ENCODE measurements around the gene HOXD3.

Gene HOXD3

DNA sequence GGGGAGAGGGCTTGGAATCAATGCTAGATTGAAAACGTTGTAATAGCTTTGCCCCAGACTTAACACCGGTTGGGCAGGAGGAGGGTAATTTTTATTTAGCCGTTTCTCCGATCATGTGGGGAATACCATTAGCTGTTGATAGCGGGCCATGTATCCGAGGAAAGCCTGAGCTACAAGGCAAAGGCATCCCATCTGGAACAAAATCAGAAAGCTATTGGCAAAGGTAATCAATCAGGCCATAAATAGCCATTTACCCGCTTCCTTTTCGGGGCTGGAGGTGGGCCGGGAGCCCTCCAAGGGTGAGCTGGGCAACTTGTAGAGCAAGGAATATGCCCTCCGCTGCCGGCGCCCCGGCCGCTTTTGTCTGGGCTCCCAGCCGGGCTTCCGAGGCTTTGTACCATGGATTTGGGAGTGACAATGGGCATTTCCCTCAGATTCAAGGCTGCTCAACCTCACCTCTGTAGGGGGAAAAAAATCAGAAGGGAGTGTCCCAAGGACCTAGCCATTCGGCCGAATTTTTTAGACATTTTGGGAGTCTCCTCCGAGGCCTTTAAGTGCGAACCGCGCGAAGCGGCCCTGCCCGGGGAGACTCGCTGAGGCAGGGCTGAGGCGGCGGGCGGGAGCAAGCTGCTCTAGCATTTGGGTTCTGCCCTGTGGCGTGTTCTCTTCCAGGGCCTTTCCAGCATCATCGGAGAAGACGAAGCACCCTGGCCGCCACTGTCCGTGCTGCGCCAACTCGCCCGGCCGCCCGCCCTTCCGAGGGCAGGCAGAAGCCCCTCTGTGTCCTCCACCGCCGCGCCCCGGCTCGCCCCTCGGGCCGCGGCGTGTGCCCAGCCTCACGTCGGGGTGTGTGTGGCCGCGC, 35.7 kb upstream of the HOXD3 start:
- DNase-seq (ENCODE audit: low spot score) = no peak

DNA sequence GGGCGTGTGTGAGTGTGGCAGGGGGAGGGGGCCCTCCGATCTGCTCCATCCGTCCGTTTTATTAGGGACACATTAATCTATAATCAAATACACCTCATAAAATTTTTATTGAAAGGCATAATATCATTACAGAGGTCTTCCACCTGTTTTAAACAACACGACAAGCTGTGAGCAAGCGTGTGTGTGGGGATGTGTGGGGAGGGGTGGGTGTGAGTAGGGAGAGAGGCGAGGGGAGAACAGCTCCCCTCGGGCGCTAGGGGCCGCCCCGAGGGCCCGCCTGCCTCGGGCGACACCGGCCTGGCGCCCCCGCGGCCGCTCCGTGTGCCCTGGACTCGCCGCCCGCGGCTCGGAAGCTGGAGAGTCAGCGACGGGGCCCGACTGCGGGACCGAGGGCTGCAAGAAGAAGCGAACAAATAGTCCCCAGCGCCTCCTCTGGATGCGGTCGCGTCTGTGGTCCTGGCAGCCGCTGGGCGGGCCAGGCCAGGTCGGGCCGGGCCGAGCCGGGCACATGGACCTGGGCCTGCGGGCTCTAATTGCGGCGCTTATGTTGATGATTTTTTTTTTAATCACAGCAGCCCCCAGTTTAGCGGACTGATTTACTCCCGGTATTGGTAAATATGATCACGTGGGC, 34.9 kb upstream of the HOXD3 start:
- no peak for DNase-seq (ENCODE audit: low spot score)

DNA sequence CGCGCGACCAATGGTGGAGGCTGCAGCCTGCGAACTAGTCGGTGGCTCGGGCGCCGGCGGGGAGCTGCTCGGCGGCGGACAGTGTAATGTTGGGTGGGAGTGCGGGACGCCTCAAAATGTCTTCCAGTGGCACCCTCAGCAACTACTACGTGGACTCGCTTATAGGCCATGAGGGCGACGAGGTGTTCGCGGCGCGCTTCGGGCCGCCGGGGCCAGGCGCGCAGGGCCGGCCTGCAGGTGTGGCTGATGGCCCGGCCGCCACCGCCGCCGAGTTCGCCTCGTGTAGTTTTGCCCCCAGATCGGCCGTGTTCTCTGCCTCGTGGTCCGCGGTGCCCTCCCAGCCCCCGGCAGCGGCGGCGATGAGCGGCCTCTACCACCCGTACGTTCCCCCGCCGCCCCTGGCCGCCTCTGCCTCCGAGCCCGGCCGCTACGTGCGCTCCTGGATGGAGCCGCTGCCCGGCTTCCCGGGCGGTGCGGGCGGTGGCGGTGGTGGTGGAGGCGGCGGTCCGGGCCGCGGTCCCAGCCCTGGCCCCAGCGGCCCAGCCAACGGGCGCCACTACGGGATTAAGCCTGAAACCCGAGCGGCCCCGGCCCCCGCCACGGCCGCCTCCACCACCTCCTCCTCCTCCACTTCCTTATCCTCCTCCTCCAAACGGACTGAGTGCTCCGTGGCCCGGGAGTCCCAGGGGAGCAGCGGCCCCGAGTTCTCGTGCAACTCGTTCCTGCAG, 34.3 kb upstream of the HOXD3 start, which contains the start of gene HOXD9:
HOXD9 (plus strand) TSS at position 37 of the 728 bp plus-strand sequence; CDS start at position 87, 50 bp downstream.
- DNase-seq (ENCODE audit: low spot score) = no peak

DNA sequence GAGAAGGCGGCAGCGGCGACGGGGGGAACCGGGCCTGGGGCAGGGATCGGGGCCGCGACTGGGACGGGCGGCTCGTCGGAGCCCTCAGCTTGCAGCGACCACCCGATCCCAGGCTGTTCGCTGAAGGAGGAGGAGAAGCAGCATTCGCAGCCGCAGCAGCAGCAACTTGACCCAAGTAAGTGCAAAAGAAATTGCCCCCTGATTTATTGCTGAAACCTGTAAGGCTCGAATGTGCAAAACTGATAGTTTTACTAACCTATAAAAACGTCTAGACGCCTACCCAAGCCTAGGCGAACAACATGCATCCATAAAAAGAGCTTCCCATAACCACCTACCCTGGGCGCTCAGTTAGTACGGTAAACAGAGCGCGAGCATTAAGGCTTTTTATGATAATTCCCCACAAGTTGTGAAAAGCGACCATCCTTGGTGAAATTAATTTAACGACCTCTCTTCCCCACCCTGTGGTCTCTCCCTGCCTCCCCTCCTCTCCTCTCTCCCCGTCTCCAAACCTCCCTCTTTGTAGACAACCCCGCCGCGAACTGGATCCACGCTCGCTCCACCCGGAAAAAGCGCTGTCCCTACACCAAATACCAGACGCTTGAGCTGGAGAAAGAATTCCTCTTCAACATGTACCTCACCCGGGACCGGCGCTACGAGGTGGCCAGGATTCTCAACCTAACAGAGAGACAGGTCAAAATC, 33.5 kb upstream of the HOXD3 start:
- DNase-seq (ENCODE audit: low spot score) = no peak

DNA sequence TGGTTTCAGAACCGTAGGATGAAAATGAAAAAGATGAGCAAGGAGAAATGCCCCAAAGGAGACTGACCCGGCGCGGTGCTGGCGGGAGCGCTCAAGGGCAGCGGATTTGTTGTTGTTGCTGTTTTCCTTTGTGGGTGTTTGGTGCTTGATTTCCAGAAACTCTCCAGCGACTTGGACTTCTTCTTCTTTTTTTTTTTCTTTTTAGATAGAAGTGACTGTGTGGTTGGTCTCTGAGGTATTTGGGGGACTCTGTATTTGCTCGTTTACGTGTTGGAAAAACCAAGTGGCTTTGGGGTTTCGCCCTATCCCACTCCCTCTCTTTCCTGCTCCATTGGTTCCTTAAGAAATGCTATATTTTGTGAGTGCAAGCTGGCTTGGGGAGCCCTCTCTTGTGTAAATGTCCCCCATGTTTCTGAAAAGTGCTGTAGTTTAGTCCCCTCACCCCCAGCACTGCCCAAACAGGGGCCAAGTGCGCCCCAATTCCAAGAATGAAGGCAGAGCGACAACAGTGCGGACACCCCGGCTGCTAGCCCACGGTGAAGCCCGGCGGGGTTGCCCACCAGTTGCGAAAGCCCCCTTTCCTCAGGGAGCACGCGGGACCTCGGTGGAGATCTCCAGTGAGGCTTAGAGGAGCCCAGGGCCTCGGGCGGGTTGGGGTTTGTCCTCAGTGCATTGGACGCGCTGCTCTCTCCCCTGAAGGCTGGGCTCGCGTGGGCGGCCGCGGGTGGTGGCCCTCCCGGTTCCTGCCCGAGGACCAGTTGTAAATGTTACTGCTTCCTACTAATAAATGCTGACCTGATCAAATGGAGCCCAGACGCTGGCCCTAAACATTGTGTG, 32.8 kb upstream of the HOXD3 start:
- DNase-seq (ENCODE audit: low spot score) = no peak

DNA sequence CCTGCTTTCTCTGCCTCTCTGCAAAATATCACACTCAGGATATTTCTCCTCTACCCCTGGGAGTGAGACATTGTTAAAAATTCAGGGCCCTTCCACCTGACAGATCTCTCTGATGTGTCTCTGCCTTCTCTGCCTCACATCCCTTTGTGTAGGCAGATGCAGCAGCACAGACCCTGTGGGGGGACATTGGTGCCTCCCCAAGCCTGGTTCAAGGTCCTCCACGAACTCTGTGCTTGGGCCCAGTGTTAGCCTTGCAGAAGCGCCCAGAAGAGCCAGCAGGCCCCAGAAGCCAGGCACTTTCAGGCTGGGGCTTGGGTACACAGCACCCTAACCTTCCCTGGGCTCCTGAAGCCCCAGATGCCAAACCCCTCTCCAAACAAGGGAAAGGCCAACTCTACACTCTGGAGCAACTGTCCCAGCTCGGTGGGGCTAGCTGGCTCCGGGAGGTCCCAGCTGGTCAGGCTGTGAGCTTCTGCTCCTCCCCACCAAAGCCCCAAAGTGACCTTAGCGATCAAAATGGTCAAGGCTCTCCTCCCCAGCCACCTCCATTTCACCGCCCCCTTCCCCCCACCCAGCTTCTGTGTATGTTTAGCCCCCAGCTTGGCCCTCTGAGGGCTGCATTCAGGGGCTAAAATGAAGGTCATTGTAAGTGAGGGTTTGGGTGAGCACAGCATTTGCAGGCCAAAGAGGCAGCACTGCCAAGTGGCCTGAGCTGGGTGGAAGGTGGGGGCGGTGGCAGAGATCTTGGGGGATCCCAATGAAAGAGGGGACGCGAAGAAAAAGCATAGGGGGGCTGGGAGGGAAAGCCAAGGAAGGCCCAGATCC, 31.9 kb upstream of the HOXD3 start:
- no peak for DNase-seq (ENCODE audit: low spot score)

DNA sequence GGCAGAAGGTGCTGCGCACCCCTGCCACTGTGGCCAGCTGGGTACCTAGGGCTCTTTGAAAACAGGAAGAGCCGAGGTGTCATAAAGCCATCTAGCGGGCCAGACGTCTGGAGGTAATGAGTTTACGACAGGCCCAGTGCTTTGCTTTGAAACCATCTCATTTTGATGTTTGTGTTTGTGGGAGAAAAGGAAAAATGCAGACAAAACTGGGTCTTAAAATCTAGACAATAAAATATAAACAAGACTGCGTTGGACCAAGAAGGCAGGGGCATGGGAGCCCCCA, 31.4 kb upstream of the HOXD3 start:
- DNase-seq (ENCODE audit: low spot score) = no peak

DNA sequence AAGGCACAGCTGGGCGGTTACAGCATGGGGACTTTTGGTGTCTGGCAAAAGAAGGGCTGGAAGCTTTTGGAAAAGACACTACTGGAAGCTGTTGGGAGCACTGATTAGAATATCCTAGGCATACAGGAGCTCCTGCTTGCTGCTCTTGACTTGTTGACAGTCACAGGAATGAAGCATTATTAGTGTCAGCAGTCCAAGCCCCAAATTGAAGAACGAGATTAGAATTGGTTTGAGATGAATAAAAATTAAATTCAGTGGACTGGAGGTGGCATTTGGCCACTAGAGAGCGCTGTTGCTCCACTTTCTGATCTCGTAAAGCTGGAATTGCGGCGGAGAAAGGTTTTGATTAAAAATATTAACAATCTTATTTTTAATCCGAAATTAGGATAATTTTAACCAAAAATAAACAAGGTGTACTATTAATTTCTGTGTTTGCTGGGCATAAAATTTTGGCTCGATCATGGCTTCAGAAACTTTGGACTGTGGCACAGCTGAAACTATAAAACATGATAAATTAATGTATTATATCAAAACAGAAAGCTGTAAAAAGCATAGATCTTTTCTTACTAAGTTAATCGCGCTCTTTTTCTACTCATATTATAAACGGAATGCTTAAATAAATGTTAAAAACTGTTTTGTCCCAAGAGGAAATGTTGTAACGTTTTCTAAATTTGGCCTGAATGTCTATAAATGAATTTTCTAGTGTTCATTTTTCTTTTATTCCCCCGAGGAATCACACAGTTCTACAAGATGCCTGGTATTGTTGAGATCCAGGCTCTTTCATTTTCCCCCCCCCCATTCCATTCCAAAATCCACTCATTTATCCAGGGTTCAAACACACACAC, 30.0 kb upstream of the HOXD3 start:
- DNase-seq (ENCODE audit: low spot score) = peak; percentile 59

DNA sequence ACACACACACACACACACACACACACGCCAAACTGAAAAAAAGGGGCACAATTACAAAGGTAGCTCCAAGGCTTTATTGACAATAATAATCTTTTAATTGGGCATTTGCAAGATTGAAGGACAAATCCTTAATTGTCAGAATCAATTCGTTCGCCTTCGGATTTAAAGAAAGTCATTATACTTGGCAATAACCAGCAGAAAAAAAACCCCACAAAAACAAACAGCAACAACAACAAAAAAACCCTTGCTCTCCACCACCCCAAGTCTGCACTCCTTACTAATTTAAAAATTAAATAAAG, 29.4 kb upstream of the HOXD3 start:
- no peak for DNase-seq (ENCODE audit: low spot score)

DNA sequence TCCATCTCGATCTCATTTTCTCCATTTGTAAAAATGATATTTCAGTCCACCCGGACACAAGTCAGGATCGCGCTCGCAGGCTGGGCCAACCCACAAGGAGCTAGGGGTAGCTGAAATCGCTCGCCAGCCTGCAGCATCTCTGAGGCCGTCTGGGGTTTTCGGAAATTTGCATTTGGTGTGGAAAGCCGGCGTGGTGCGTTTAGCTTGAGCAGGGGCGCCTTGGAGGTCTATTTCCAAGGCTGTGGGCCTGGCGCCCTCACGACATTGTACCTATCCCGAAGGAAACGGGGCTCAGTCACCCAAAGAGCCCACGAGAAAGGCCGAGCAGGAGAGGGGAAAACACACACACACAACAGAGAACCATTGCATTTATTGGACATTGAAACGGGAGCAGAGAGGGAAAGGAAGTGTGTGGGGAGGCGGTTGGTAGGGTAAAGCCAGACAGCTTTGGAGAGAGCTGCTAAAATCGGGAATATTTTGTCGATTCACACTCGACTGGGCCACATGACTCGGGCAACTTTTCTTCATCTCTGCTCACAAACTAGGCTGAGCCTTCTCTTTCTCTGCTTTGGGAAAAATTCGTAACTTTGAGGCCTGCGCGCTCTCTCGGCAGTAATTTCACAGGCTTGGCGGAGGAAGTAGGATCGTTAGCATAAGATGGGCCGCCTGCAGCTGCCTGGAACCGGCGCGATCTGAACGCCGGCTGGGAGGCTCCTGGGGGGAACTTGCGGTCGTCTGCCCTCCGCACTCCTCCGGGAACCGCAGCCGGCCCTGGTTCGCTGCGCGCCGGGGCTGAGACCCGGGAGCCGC, 28.7 kb upstream of the HOXD3 start:
- no peak for DNase-seq (ENCODE audit: low spot score)

DNA sequence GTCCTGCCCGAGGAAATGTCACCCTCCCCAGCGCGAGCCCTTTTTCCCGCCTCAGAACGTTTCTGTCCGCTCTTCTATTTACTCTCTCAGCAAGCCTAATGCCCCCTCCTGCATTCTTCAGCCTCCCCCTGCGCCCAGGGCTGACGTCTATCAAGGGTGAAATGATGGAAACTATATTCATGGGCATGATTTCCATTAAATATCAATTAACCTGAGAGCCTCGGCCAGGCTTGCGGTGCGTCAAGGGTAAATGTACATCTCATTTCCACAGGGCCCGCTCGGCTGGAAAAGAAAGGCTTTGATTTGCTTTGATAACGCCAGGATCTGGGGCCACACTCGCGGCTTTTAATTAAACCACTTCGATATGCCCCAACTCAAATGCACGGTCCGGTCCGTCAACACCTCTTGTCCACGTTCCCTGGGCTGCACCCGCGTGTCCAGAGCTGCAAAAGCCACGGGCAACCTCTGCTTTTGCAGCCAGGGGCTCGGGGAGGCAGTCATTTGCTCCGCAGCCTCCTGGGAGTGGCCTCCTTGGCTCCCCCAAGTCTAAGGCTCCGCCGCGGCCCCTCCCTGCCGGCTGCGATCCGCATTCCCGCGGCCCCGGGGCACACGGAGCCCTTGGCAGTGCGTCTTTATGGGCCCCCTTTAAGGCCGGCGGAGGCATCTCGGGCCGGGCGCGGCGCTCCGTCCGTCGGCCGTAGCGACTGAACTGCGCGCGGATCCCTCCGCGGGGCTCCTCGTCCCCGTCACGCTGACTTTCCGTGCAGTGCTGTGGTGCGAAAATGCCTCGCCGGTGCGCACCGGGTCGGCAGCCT, 27.9 kb upstream of the HOXD3 start, which contains the start of gene HOXD8:
HOXD8 (plus strand) TSS at position 724 of the 815 bp plus-strand sequence. CDS start 662 bp downstream, outside the sequence.
- peak; percentile 79 for DNase-seq (ENCODE audit: low spot score)

DNA sequence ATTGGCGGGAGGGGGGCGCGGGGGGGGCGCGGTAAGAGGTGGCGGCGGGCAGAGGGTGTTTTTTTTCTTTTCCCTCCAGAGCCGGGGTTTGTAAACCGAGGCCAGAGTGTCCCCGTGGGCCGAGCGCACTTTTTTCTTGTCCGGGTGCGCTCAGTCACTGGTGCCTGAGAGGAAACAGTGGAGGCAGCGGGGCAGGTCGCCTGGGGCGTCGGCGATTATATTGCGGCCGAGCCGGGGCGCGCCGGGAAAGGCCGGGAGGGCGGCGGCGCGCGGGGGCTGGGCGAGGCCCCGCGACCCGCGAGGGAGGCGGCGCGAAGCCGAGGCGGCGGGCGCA, 27.3 kb upstream of the HOXD3 start:
- peak; percentile 50 for DNase-seq (ENCODE audit: low spot score)

DNA sequence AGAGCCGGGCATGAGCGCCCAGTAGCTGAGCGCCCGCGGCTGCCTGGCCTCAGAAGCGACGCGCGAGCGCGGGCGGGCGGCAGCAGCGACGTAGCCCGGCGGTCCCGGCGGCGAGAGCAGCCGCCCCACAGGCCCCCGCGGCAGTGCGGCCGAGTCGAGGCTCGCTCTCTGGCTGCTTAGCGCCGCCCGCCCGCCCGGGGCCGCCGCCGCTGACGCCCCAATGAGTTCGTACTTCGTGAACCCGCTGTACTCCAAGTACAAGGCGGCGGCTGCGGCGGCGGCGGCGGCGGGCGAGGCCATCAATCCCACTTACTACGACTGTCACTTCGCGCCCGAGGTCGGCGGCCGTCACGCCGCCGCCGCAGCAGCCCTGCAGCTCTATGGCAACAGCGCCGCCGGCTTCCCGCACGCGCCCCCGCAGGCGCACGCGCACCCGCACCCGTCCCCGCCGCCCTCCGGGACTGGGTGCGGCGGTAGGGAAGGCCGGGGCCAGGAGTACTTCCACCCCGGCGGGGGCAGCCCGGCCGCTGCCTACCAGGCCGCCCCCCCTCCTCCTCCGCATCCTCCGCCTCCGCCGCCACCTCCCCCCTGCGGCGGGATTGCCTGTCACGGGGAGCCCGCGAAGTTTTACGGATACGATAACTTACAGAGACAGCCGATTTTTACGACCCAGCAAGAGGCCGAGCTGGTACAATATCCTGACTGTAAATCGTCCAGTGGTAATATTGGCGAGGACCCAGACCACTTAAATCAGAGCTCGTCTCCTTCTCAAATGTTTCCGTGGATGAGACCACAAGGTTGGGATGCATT, 26.8 kb upstream of the HOXD3 start:
- DNase-seq (ENCODE audit: low spot score) = peak; percentile 62

DNA sequence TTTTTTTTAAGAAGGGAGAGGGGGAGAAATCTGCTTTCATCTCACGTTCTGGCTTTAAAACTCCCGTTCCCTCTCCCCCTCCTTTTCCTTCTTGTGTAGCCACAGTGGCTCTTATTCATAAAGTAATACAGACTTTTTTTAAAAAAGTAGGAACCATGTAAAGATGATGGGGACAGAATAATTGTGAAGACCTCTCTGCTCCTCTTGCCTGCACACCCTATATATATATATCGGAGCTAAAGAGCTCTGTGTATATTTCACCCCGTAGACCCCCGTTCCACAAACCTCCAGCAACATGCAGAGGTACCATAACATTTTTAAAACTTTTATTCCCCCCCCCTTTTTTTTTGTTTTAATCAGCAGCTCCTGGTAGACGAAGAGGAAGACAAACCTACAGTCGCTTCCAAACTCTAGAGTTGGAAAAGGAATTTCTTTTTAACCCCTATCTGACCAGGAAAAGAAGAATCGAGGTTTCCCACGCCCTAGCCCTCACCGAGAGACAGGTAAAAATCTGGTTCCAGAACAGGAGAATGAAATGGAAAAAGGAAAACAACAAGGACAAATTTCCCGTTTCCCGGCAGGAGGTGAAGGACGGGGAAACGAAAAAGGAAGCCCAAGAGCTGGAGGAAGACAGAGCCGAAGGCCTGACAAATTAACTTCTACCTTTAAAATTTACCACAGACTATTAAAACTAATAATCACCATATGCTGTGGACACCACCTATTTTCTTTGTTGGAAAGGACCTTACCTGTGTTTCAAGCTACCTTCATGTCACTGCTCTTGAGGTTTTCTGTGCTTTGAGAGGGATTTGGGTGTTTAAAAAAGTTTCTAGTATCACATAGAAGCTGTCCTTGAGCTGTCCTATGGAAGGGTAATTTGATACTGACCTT, 25.9 kb upstream of the HOXD3 start:
- no peak for DNase-seq (ENCODE audit: low spot score)

DNA sequence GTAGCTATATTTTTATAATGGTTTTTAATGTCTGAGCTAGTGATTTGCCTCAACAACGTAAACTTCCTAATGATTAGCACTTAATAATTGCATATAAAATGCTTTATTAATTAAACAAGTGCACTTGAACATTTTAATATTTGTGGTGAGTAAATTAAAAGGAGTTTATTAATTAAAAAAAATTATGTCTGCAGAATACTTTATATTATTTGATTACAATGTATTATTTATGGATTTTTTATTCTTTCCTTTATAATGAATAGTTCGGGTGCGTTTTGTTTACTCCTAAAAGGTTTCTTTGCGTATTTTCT, 25.3 kb upstream of the HOXD3 start:
- DNase-seq (ENCODE audit: low spot score) = no peak
